ENCODE measurements around the gene AQP10.
"Not testable (repeated sequence)": the region's sequence is repeated elsewhere in the genome, so short reads cannot be mapped to it uniquely, and the experiment has no call there.

Gene AQP10

GRCh38 chr1:154324241-154324640 is 3.3 kb downstream of the AQP10 start:
- DNase-seq (ENCODE audit: low read depth in 2 of 2), result no peak

- DNase-seq (ENCODE audit: low read depth in 2 of 2), result peak; percentile 71 to 72
Measured at GRCh38 chr1:154324669-154325582, 4.0 kb downstream of the AQP10 start, which contains the start of gene ATP8B2. Gene ATP8B2 (plus strand): TSS chr1:154325525. CDS start chr1:154328142, 2,617 bp downstream.

GRCh38 chr1:154325583-154326545 is 5.0 kb downstream of the AQP10 start:
- no peak for DNase-seq (ENCODE audit: low read depth in 2 of 2)

GRCh38 chr1:154326546-154327465 is 5.9 kb downstream of the AQP10 start:
- DNase-seq (ENCODE audit: low read depth in 2 of 2), result no peak

GRCh38 chr1:154327466-154328317 is 6.8 kb downstream of the AQP10 start:
- DNase-seq (ENCODE audit: low read depth in 2 of 2), result no peak

GRCh38 chr1:154328318-154329151 is 7.6 kb downstream of the AQP10 start:
- DNase-seq (ENCODE audit: low read depth in 2 of 2), result peak; percentile 82 to 88

- DNase-seq (ENCODE audit: low read depth in 2 of 2), result no peak
Measured at GRCh38 chr1:154329152-154329521, 8.2 kb downstream of the AQP10 start.

- no peak for DNase-seq (ENCODE audit: low read depth in 2 of 2)
Measured at GRCh38 chr1:154329551-154330131, 8.7 kb downstream of the AQP10 start.

- no peak for DNase-seq (ENCODE audit: low read depth in 2 of 2)
Measured at GRCh38 chr1:154330669-154331068, 9.8 kb downstream of the AQP10 start.

- no peak for DNase-seq (ENCODE audit: low read depth in 2 of 2)
Measured at GRCh38 chr1:154334079-154335024, 13.5 kb downstream of the AQP10 start.

- peak; percentile 88 to 89 for DNase-seq (ENCODE audit: low read depth in 2 of 2)
Measured at GRCh38 chr1:154335025-154335714, 14.3 kb downstream of the AQP10 start.

GRCh38 chr1:154337253-154337894 is 16.5 kb downstream of the AQP10 start:
- no peak for DNase-seq (ENCODE audit: low read depth in 2 of 2)

GRCh38 chr1:154338875-154339274 is 18.0 kb downstream of the AQP10 start:
- no peak for DNase-seq (ENCODE audit: low read depth in 2 of 2)

GRCh38 chr1:154341366-154341765 is 20.5 kb downstream of the AQP10 start:
- DNase-seq (ENCODE audit: low read depth in 2 of 2), result not testable (repeated sequence)

- DNase-seq (ENCODE audit: low read depth in 2 of 2), result no peak
Measured at GRCh38 chr1:154342132-154342531, 21.2 kb downstream of the AQP10 start.

GRCh38 chr1:154342836-154343472 is 22.1 kb downstream of the AQP10 start:
- DNase-seq (ENCODE audit: low read depth in 2 of 2), result peak; percentile 56 to 65
